ENCODE data around the gene RNF166.

RNF166 gene

GRCh38 chr16:88743693-88744576 is 37.7 kb upstream of the RNF166 start:
- DNase-seq (ENCODE audit: insufficient read length, low spot score) (peak; percentile 70), FAIRE-seq (no peak)
- peak; percentile 74 for TF ChIP-seq CTCF (IDR thresholded peaks at IDR 0.05; ENCODE audit: insufficient read depth, missing control alignments)

GRCh38 chr16:88742896-88743605 is 36.8 kb upstream of the RNF166 start:
- no peak for TF ChIP-seq CTCF (IDR thresholded peaks at IDR 0.05; ENCODE audit: insufficient read depth, missing control alignments)
- FAIRE-seq (no peak), DNase-seq (ENCODE audit: insufficient read length, low spot score) (no peak)

GRCh38 chr16:88741368-88741767 is 35.2 kb upstream of the RNF166 start:
- FAIRE-seq (no peak), DNase-seq (ENCODE audit: insufficient read length, low spot score) (no peak)
- no peak for TF ChIP-seq CTCF (IDR thresholded peaks at IDR 0.05; ENCODE audit: insufficient read depth, missing control alignments)

GRCh38 chr16:88740727-88741055 is 34.5 kb upstream of the RNF166 start:
- FAIRE-seq (no peak), DNase-seq (ENCODE audit: insufficient read length, low spot score) (no peak)
- TF ChIP-seq CTCF (IDR thresholded peaks at IDR 0.05; ENCODE audit: insufficient read depth, missing control alignments) = no peak

GRCh38 chr16:88739977-88740726 is 33.9 kb upstream of the RNF166 start:
- FAIRE-seq (no peak), DNase-seq (ENCODE audit: insufficient read length, low spot score) (no peak)
- TF ChIP-seq CTCF (IDR thresholded peaks at IDR 0.05; ENCODE audit: insufficient read depth, missing control alignments) = no peak

GRCh38 chr16:88739139-88739976 is 33.1 kb upstream of the RNF166 start:
- no peak for TF ChIP-seq CTCF (IDR thresholded peaks at IDR 0.05; ENCODE audit: insufficient read depth, missing control alignments)
- no peak for FAIRE-seq
- no peak for DNase-seq (ENCODE audit: insufficient read length, low spot score)
